OCI-LY7 (cell line): Measurements from ENCODE around the gene MARK3.

Experiments used
- EZH2phosphoT487 ChIP-seq: fragments of 200-600 bp; sonication (generic); IDR thresholded peaks from 2 replicates; pipeline ENCODE4 v1.6.1; 2018; ENCODE audit warnings: low read depth, borderline replicate concordance, mild to moderate bottlenecking, mixed run types, antibody characterized with exemption, low read length, moderate library complexity, mixed read lengths
- TF ChIP-seq, protein P1 (sequence below): fragments of 200-600 bp; sonication (generic); conservative IDR thresholded peaks from 2 replicates; pipeline ENCODE4 v1.5.1; 2014; ENCODE audit warnings: mild to moderate bottlenecking, antibody characterized with exemption, low read length, moderate library complexity, mixed read lengths

GRCh38 chr14:103374121-103374520 lies 11.1 kb upstream of the MARK3 start:
- TF ChIP-seq, protein P1, sequence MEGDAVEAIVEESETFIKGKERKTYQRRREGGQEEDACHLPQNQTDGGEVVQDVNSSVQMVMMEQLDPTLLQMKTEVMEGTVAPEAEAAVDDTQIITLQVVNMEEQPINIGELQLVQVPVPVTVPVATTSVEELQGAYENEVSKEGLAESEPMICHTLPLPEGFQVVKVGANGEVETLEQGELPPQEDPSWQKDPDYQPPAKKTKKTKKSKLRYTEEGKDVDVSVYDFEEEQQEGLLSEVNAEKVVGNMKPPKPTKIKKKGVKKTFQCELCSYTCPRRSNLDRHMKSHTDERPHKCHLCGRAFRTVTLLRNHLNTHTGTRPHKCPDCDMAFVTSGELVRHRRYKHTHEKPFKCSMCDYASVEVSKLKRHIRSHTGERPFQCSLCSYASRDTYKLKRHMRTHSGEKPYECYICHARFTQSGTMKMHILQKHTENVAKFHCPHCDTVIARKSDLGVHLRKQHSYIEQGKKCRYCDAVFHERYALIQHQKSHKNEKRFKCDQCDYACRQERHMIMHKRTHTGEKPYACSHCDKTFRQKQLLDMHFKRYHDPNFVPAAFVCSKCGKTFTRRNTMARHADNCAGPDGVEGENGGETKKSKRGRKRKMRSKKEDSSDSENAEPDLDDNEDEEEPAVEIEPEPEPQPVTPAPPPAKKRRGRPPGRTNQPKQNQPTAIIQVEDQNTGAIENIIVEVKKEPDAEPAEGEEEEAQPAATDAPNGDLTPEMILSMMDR: no peak
- TF ChIP-seq EZH2phosphoT487: no peak
